AML-193 (cell line): Measurements from ENCODE around the gene OR7D2.
A peak's percentile ranks its signal among the peaks of the same experiment; 100 is the strongest.

ENCODE experiments used
- DNase-seq, 2 experiments: peaks; one replicate each; lab custom pipeline; 2025; lab: John Stamatoyannopoulos, UW

Gene OR7D2

GRCh38 chr19:9205501-9206113 lies 26.8 kb downstream of the OR7D2 start:
- peak; percentile 9 to 28 for DNase-seq

DNA sequence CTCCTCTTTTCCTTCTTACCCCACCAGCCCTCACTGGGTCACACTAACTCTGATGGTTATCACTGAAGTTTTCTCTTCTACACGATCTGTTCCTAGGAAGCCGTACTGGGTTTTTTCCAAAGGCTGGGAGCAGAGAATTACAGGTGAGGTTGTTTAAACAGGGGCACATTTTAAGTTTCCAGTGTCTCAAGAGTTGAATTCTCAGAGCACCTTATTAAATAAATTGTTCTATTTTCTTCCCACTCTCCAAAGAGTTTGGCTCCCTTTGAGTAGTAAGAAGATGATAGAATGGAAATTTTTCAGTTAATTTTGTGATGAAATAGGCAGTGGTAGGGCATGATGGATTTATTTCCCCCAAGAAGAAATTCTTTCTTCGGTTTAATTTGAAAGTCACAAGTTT lies 40.7 kb downstream of the OR7D2 start, which contains the start of gene OR7D4:
Gene OR7D4 (minus strand): TSS at position 101 of the 400 bp plus-strand sequence. CDS start 4,752 bp downstream, outside the sequence.
- no peak for DNase-seq
